Stimulated activated CD8-positive, alpha-beta memory T cell treated with anti-CD3 and anti-CD28 coated beads, Interleukin-7, amount 100 ng/mL, for 4 hours (primary cell): Measurements from ENCODE around the gene FCHO2.
"Not testable (repeated sequence)": the region's sequence is repeated elsewhere in the genome, so short reads cannot be mapped to it uniquely, and the experiment has no call there.

ENCODE experiments used
- DNase-seq, 2 donors: peaks; one replicate each; pipeline ENCODE4 v3.0.0-alpha.2; 2020; ENCODE audit warnings: low read depth in 2 of 2

FCHO2 gene

DNA sequence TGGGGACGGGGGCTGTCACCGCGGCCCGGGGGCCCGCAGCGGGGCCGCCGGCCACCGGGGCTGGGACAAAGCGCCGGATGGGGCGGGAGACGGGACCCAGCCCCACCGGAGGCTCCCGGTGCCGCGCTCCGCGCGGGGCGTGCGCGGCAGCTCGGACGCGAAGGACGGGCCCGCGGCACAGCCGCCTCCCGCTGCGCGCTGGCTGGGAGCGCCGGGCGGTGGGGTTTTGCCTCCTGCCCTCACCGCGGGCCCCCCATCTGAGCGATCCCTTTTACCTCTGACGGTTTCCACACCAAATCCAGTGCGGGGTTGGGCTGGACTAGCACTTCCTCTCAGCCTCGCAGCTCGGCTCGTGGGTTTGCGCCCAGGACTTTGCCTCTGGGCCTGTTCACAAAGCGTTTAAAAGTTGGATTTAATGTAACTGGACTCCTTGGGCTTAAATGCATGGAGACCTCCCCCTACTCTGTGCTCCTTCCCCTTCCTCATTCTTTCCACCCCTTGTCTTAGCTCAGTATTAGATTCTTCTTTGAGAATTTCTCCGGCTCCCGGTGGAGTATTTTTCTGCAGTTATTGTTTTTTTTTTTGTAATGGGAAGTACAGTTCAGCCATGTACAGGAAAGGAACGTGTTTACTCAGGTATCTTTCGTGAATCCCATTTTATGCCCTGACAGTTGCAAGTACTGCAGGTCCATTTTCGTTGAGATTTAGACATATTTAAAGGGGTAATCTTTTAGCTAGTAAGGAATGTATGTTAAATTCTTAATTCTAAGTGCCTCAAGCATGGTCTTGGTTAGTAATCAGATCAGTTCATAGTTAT is 691 bp downstream of the FCHO2 start:
- DNase-seq = peak in 1 of 2 donors; percentile 10

DNA sequence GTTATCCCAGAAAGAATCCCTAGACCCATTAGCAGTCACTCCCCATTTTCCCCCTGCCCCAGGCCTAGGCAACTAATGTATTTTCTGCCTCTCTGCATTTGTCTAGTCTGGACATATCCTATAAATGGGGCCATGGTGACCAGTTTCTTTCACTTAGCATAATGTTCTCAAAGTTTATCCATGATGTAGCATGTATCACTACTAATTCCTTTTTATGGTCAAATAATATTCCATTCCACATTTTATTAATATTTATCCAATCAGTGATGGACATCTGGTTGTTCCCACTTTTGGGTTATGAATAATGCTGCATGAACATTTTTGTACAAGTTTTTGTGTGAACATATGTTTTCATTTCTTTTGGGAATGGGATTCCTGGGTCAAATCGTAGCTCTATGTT is 1.5 kb downstream of the FCHO2 start:
- DNase-seq = no peak

DNA sequence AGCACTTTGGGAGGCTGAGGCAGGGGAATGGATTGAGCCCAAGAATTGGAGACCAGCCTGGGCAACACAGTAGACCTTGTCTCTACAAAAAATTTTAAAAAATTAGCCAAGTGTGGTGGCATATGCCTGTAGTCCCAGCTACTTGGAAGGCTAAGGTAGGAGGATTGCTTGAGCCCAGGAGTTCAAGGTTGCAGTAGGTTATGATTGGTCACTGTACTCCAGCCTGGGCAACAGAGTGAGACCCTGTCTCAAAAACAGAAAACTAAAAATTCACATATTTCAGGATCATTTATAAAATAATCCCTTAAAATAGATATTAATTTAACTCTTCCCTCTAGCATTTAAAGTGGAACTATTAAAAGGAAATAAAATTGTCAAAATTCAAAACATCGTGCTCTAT is 3.4 kb downstream of the FCHO2 start:
- DNase-seq = no peak

DNA sequence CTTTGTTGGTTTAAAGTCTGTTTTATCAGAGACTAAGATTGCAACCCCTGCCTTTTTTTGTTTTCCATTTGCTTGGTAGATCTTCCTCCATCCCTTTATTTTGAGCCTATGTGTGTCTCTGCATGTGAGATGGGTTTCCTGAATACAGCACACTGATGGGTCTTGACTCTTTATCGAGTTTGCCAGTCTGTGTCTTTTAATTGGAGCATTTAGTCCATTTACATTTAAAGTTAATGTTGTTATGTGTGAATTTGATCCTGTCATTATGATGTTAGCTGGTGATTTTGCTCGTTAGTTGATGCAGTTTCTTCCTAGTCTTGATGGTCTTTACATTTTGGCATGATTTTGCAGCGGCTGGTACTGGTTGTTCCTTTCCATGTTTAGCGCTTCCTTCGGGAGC is 18.6 kb downstream of the FCHO2 start:
- DNase-seq = not testable (repeated sequence)

DNA sequence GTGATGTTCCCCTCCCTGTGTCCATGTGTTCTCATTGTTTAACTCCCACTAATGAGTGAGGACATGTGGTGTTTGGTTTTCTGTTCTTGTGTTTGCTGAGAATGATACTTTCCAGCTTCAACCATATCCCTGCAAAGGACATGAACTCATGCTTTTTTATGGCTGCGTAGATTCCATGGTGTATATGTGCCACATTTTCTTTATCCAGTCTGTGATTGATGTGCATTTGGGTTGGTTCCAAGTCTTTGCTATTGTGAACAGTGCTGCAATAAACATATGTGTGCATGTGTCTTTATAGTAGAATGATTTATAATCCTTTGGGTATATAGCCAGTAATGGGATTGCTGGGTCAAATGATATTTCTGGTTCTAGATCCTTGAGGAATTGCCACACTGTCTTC is 21.0 kb downstream of the FCHO2 start:
- DNase-seq = not testable (repeated sequence)

DNA sequence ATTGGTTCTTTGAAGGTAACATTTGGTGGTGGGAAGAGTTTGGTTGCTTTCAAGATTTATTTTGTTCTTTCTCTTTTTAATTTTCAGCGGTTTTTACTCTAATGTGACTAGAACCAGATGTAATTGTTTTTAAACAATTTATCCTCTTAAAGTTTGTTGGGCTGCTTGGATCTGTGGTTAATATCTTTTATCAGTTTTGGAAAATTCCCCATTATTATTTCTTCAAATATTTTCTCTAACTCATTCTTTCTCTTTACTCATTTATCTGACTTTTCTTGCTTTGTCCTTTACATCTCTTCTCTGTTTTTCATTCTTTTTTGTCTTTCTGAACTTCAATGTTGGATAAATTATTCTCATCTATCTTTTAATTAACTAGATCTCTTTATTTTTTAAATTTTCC is 29.9 kb downstream of the FCHO2 start:
- DNase-seq = no peak

DNA sequence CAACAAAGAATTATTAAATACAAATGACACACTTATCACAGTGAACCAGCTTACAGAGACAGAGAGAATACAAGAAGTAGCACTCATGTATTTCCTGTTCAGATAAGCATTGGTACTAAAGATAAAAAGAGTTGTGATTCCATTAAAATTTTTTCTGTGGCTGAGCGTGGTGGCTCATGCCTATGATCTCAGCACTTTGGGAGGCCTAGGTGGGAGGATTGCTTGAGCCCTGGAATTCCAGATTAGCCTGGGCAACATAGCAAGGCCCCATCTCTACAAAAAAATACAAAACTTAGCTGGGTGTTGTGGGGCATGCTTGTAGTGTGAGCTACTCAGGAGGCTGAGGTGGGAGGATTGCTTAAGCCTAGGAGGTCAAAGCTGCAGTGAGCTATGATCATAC is 32.9 kb downstream of the FCHO2 start:
- DNase-seq = no peak

DNA sequence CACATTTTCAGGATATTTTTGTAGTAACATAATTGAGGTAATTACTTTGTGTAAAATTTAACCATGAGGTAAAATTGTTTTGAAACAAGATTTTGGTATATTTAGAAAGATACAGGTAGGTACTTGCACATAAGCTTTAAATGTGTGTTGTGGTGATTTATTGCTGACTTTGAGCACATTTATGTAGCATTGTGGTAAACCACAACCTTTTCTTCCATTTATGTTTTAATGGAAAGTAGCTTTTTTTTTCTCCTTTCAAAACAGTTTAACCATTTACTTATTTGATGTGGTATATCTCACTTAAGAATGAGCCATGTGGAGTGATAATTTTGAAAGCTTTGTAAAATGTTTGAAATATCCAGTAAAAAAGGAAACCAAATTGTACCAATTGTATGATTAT is 35.6 kb downstream of the FCHO2 start:
- no peak for DNase-seq

DNA sequence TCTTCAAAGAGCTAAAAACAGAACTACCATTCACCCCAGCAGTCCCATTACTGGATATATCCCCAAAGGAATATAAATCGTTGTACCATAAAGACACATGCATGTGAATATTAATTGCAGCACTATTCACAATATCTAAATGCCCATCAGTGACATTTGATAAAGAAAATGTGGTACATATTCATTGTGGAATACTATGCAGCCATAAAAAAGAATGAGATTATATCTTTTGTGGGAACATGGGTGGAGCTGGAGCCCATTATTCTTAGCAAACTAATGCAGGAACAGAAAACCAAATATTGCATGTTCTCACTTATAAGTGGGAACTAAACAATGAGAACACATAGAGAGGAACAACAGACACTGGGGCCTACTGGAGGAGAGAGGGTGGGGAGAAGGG is 38.7 kb downstream of the FCHO2 start:
- no peak for DNase-seq

DNA sequence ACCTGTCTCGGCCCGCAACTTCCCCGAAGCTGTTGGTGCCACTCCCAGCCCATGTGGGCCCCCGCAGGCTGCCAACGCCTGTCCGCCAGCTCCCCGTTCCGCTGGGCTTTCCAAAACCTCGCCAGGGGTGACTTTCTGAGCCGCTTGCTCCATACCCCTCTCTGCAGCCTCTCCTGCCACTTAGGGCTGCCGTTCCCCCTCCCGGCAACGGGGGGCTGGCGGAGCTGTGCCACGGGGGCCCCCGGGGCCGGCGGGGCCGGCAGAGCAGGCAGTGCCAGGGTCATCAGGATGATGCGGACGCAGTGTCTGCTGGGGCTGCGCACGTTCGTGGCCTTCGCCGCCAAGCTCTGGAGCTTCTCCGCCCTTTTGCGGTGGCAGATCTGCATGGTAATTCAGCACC is 40.8 kb downstream of the FCHO2 start:
- no peak for DNase-seq

DNA sequence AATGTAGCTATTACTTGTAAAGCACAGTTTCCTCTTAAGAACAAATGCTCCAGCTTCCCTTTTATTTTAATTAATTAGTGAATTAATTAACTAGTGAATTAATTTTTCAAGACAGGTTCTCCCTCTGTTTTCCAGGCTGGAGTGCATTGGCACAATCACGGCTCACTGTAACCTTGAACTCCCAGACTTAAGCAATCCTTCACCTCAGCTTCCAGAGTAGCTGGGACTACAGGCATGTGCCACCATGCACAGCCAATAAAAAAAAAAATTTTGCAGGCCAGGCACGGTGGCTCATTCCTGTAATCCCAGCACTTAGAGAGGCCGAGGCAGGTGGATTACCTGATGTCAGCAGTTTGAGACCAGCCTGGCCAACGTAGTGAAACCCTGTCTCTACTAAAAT is 44.1 kb downstream of the FCHO2 start:
- no peak for DNase-seq

DNA sequence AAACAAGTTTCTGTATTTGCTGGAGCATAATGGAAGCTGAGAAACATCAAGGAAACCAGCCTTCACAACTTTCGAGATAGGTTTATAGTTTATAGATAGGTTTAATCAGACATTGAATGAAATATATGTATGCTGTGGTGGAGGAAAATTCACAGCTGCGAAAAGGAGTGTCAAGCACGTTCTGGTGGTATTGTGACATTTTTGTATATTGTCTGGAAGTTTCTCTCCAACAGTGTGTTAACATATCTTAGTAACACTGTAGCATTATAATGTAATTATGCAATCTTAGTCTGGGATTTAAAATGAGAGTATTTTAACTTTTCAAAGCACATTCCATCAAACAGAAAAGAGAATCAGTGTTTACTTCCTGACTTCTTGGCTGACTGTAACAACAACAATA is 50.0 kb downstream of the FCHO2 start:
- DNase-seq = no peak

DNA sequence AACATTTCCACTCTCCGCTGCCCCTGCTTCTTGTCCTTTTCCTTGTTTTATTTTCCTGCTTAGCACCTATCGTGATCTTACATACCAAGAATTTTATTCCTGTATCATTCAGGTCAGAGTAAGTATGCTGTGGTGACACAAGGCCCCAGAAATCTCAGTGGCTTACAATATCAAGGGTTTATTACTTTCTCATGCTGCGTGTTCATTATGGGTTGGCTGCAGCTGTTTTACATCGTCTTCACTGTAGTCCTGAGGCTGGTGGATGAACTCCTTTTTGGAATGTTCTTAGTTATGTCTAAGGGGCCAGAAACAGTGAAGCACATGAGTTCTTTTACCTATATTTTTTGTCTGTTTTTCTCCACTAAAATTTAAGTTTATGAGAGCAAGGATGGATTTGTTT is 51.2 kb downstream of the FCHO2 start:
- no peak for DNase-seq

DNA sequence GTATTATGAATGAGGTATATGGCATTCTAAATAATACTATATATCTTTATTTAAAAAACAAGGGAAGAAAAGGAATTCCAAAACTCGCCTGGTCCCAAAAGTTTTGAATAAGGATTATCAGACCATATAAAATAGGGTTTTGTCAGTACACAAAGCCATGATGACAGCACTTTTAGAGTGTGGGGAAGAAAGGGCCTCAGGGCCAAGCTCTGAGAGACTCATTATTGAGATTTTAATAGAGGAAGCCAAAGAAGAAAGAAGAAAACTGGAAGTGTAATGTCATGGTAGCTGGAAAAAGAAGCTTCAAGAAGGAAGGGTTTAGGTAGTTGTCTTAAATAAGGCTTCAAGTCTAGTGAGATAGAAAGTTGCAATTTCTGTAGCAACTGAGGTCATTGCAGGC is 53.0 kb downstream of the FCHO2 start:
- DNase-seq = no peak

DNA sequence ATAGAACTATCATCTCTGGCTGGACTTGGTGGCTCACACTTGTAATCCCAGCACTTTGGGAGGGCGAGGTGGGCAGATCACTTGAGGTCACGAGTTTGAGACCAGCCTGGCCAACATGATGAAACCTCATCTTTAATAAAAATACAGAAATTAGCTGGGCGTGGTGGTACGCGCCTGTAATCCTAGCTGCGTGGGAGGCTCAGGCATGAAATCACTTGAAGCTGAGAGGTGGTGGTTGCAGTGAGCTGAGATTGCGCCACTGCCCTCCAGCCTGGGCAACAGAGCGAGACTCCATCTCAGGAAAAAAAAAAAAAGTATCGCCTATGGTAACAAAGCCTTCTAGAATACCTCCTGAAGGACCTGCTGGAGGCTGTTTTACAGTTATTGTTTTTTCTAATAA is 55.8 kb downstream of the FCHO2 start:
- DNase-seq = not testable (repeated sequence)

DNA sequence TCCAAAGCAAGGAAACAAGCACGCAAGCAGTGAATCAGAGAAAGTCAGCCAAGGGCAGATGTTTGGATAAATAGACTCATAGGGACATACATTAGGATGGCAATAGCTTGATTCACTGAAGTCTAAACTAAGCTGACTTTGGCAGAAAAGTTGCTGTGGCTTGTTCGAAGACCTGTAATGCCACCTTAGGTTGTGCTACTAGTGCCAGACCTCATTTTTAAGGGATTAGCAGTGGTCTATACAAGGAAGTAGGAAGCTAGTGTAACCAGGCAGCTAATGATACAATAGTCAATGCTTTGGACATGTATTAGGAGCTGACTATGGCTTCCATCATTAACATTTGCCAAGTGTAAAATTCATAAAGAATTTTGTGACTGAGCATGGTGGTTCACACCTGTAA is 63.1 kb downstream of the FCHO2 start:
- no peak for DNase-seq

DNA sequence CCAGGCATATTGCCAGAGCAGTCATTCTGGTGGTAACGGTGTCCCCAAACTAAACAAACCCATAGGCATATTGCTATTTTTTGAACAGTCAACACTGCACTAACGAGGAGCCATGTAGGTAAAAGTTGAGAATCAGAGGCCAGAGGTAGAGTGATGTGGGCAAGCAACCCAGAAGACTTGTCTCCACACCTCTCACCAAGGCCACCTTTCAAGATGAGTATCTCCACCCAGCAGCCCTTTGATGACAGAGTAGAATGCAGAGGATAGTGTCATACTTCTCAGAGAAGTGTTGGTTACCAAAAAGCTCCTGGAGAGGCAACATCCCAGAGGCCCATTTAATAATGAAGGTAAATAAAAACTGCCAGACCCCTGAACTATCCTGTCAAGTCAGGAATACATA is 63.9 kb downstream of the FCHO2 start:
- no peak for DNase-seq

DNA sequence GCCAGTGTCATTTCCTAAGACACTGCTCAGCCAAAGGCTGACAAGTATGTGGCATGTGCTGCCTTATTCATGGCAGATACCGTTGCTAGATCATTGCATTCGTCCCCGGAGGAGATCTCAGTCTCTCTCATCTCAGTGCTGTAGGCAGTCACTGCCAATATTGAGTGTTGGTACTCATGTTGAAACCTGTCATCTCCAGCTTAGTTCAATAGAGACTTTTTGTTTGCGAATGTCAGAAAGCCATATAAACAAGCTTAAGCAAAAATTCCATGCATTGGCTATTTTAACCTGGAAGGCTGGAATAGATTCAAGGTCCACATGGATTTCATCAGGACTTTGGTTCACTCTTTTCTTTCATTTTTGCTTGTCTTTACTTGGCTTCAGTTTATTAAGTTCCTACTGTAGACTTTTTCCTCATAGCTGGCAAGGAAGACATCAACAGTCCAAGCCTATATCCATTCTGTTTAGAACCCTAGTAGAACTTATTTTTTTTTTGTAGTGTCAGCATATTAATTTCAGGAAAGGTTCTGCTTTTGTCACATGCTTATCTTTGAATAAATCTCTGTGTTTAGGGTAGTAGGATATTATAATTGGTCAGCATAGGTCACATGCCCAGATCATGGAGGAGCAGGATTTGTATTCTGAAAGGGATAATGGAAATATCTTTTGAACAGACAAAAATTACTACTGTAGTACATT is 66.8 kb downstream of the FCHO2 start:
- DNase-seq = no peak

DNA sequence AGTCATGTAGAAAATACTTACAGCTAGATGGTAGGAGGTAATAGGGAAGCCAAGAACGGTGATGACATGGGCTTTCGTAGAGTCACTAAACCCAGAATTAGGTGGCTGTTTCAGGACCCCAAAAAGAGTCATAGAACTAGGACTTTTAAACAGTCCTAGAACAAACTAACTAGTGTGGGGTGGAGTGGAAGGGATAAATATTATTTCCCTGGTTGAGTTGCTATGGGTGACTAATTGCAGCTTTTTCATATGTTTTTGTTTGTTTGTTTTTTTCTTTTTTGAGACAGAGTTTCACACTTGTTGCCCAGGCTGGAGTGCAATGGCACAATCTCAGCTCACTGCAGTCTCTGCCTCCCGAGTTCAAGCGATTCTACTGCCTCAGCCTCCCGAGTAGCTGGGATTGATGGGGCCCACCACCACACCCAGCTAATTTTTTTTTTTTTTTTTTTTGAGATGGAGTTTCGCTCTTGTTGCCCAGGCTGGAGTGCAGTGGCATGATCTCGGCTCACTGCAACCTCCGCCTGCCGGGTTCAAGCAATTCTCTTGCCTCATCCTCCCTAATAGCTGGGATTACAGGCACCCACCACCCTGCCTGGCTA is 69.2 kb downstream of the FCHO2 start:
- not testable (repeated sequence) for DNase-seq

DNA sequence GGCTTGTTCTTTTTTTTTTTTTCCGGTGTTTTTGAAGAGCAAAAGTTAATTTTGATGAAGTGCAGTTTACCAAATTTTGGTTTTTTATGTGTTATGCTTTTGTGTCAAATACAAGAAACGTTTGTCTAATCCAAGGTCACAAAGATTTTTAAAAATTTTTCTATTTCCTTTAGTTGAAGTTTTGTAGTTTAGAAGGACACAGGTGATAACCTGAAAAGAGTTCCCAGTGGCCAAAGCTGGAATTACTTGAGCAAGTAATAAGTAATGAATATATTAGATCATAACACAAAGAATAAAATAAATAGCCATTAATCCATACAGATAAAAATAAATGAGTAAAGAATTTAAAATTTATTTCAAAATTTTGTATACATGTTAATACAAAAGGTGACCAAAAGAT is 71.5 kb downstream of the FCHO2 start:
- DNase-seq = no peak

DNA sequence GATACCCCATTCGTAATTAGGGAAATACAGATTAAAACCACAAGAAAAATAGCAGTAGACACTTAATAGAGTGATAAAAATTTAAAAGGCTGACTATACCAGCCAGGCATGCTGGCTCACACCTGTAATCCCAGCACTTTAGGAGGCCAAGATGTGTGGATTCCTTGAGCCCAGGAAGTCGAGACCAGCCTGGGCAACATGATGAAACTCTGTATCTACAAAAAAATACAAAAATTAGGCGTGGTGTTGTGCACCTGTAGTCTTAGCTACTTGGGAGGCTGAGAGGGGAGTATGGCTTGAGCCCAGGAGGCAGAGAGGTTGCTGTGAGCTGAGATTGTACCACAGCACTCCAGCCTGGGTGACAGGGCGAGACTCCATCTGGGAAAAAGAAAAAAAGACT is 72.0 kb downstream of the FCHO2 start:
- no peak for DNase-seq

DNA sequence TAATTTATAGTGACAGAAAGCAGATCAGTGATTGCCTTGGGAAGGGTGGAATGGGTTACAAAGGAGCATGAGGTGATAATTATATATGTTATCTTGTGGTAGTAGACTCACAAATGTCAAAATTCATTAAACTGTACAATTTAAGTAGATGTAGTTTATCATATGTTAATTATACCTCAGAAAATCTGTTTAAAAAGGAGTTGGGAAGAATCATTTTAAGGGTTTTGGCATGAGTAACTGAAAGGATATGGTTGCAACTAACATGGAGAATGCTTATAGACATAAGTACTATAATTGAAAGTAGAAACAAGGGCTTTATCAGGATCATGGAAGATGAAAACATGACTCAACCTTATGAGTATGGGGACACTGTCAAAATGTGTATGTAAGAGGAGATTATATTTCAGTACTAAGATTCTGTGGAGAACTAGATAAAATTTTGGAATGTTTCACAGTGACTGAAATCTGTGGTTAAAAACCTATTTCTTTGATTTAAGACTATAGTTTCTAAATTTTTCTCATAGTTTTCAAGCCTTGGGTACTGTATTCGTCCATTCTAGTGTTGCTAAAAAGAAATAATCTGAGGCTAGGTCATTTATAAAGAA is 73.3 kb downstream of the FCHO2 start:
- no peak for DNase-seq

DNA sequence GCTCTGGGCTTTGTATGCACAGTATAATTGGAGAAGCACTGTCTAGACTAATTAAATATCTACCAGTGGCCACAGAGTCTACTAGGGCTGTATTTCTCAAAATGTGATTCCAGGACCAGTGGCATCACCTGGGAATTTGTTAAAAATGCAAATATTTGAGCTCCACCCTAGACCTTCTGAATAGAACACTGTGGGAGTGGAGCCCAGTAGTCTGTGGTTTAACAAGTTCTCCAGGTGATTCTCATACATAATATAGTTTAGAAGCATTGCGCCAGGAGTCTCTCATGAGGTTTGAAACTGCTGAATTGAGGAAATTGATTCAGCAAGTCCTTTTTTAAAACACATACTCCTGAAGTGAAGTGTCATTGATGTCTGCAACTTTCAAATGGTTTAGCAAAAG is 74.7 kb downstream of the FCHO2 start:
- DNase-seq = no peak
